ENCODE data around the gene PTPRCAP. TPM values are rescaled to one million over a fixed set of nuclear protein-coding genes. Genes with fewer than 3 reads are reported as not detected.

The PTPRCAP gene
- total RNA-seq, 4 donors from 2014 or later = 5.6 to 7.2 (median 6.4) TPM

GRCh38 chr11:67389477-67389876, 48.0 kb downstream of the PTPRCAP start:
- H3K9me3 ChIP-seq = no peaks in the 10 kb centered on the region
- peaks cover 11 to 31% of the 10 kb centered on the region in 2 donors for H3K4me1 ChIP-seq
- intact Hi-C loops (cut with DNase I) = no loop called here
- no peak overlapping the region for H3K4me3 ChIP-seq (replicated peaks in 1 of 3)
- WGBS, 2 donors = 64 to 71% methylated on average over 6 of the region's 6 CpGs
- H3K27ac ChIP-seq = no peak overlapping the region
- peak in 4 of 6 experiments; percentile 21 to 43 (median 36) for TF ChIP-seq CTCF (IDR thresholded peaks at IDR 0.05)
- TF ChIP-seq POLR2A (IDR thresholded peaks at IDR 0.05) = no peak
- DNase-seq = peak; percentile 49 to 53
- no peaks in the 10 kb centered on the region for H3K36me3 ChIP-seq
- no peaks in the 10 kb centered on the region for H3K27me3 ChIP-seq

- Histone ChIP-seq H3K27me3 (no peaks in the 10 kb centered on the region), H3K36me3 (no peaks in the 10 kb centered on the region), H3K4me3 (replicated peaks in 1 of 3) (no peak overlapping the region), H3K27ac (no peak overlapping the region), H3K4me1 (peaks cover 8 to 27% of the 10 kb centered on the region in 2 donors), H3K9me3 (no peaks in the 10 kb centered on the region)
- intact Hi-C loops (cut with DNase I) = no loop called here
- 65 to 66% methylated on average over 6 of the region's 6 CpGs for WGBS, 2 donors
- no peak for DNase-seq
- TF ChIP-seq CTCF (IDR thresholded peaks at IDR 0.05) (no peak), POLR2A (IDR thresholded peaks at IDR 0.05) (no peak)
These were observed 50.0 kb downstream of the PTPRCAP start for GRCh38 chr11:67387518-67387917.

GRCh38 chr11:67387069-67387468, 50.4 kb downstream of the PTPRCAP start:
- Histone ChIP-seq H3K27ac (no peak overlapping the region), H3K9me3 (no peaks in the 10 kb centered on the region), H3K4me1 (peaks cover 6 to 28% of the 10 kb centered on the region in 2 donors), H3K27me3 (no peaks in the 10 kb centered on the region), H3K4me3 (replicated peaks in 1 of 3) (no peak overlapping the region), H3K36me3 (no peaks in the 10 kb centered on the region)
- intact Hi-C loops (cut with DNase I) = no loop called here
- TF ChIP-seq CTCF (IDR thresholded peaks at IDR 0.05) (no peak), POLR2A (IDR thresholded peaks at IDR 0.05) (no peak)
- WGBS, 2 donors = 40% methylated on average over 9 of the region's 9 CpGs
- DNase-seq = no peak

Small RNA genes lying within 50 kb of the gene (small RNA-seq; reads per million reads assigned to genes)
- gene RNU6-1238P = not detected

Other genes starting within 250 kb of the PTPRCAP start
- 10 to 100 TPM; 32.8 to 55.8 (median 40.6) TPM for gene GRK2, start 171.2 kb downstream of the PTPRCAP start, total RNA-seq
- gene ANKRD13D, start 148.4 kb downstream of the PTPRCAP start, total RNA-seq = 10 to 100 TPM; 27.9 to 36.8 (median 31.5) TPM
- gene SSH3, start 134.2 kb downstream of the PTPRCAP start, total RNA-seq = 10 to 100 TPM; 50.5 to 59.9 (median 54.4) TPM
- gene POLD4, start 84.1 kb downstream of the PTPRCAP start, total RNA-seq = 100 to 1,000 TPM in 1 of 4 donors, 10 to 100 TPM in 3; 38.6 to 105 (median 60.6) TPM
- 1 to 10 TPM; 4.3 to 9.4 (median 6.9) TPM for gene CLCF1, start 64.1 kb downstream of the PTPRCAP start, total RNA-seq
- 10 to 100 TPM; 22.7 to 38.0 (median 31.0) TPM for gene RAD9A, start 45.7 kb downstream of the PTPRCAP start, total RNA-seq
- 100 to 1,000 TPM; 164 to 216 (median 191) TPM for gene PPP1CA, start 35.8 kb downstream of the PTPRCAP start, total RNA-seq
- gene TBC1D10C, start 33.6 kb downstream of the PTPRCAP start, total RNA-seq = 10 to 100 TPM in 2 of 4 donors, 1 to 10 TPM in 2; 8.8 to 16.0 (median 11.6) TPM
- gene CARNS1, start 22.0 kb downstream of the PTPRCAP start, total RNA-seq = 1 to 10 TPM; 3.8 to 9.8 (median 5.9) TPM
- gene RPS6KB2, start 9.2 kb downstream of the PTPRCAP start, total RNA-seq = 100 to 1,000 TPM in 1 of 4 donors, 10 to 100 TPM in 3; 44.1 to 102 (median 62.2) TPM
- gene CORO1B, start 5.8 kb upstream of the PTPRCAP start, total RNA-seq = 100 to 1,000 TPM in 1 of 4 donors, 10 to 100 TPM in 3; 73.9 to 102 (median 81.3) TPM
- gene GPR152, start 15.0 kb upstream of the PTPRCAP start, total RNA-seq = not detected
- 1 to 10 TPM in 1 of 4 donors, under 1 TPM in 2, not detected in 1; 0.33 to 6.4 (median 0.39) TPM for gene CABP4, start 17.7 kb upstream of the PTPRCAP start, total RNA-seq
- 100 to 1,000 TPM in 1 of 4 donors, 10 to 100 TPM in 3; 69.0 to 138 (median 95.8) TPM for gene TMEM134, start 31.6 kb upstream of the PTPRCAP start, total RNA-seq
- gene AIP, start 45.3 kb upstream of the PTPRCAP start, total RNA-seq = 100 to 1,000 TPM in 1 of 4 donors, 10 to 100 TPM in 3; 58.2 to 100 (median 83.2) TPM
- gene PITPNM1, start 67.7 kb upstream of the PTPRCAP start, total RNA-seq = 10 to 100 TPM; 22.8 to 52.6 (median 47.2) TPM
- 100 to 1,000 TPM in 2 of 4 donors, 10 to 100 TPM in 2; 90.0 to 240 (median 148) TPM for gene CDK2AP2, start 70.5 kb upstream of the PTPRCAP start, total RNA-seq
- gene CABP2, start 85.8 kb upstream of the PTPRCAP start, total RNA-seq = not detected
- 1,000 to 10,000 TPM in 3 of 4 donors, 100 to 1,000 TPM in 1; 877 to 4,013 (median 1,716) TPM for gene GSTP1, start 146.1 kb upstream of the PTPRCAP start, total RNA-seq
- gene NDUFV1, start 169.3 kb upstream of the PTPRCAP start, total RNA-seq = 100 to 1,000 TPM; 323 to 401 (median 356) TPM
- 10 to 100 TPM; 16.7 to 67.7 (median 51.1) TPM for gene NUDT8, start 192.3 kb upstream of the PTPRCAP start, total RNA-seq
- gene TBX10, start 202.1 kb upstream of the PTPRCAP start, total RNA-seq = not detected
- not detected for gene ACY3, start 213.0 kb upstream of the PTPRCAP start, total RNA-seq
- gene ALDH3B2, start 236.9 kb upstream of the PTPRCAP start, total RNA-seq = 1 to 10 TPM in 1 of 4 donors, not detected in 3; 1.3 TPM